MM.1S (cell line): Measurements from ENCODE around the gene PRF1.
A peak's percentile ranks its signal among the peaks of the same experiment; 100 is the strongest.

Experiments used
- DNase-seq: peaks from one replicate; pipeline ENCODE4 v3.0.0-alpha.2; 2015
- H2AFZ ChIP-seq: fragments of 300-600 bp; sonication (generic); 2 replicates; pipeline ENCODE4 v1.6.0; 2016; ENCODE audit warnings: antibody characterized with exemption, low read length
- H3F3A ChIP-seq: fragments of 300-600 bp; sonication (generic); 2 replicates; pipeline ENCODE4 v1.6.1; 2016; ENCODE audit warnings: mild to moderate bottlenecking, antibody characterized with exemption, low read length, moderate library complexity, mixed read lengths; ENCODE audit not compliant: insufficient read depth
- H3K27ac ChIP-seq: fragments of 300-600 bp; sonication (generic); 2 replicates; pipeline ENCODE4 v1.5.1; 2016; ENCODE audit warnings: mild to moderate bottlenecking, low read length
- H3K27me3 ChIP-seq: fragments of 300-600 bp; sonication (generic); replicated peaks from 2 replicates; pipeline ENCODE4 v1.6.0; 2016; ENCODE audit warnings: low read length; ENCODE audit not compliant: insufficient read depth
- H3K36me3 ChIP-seq: fragments of 300-600 bp; sonication (generic); replicated peaks from 2 replicates; pipeline ENCODE4 v1.6.1; 2016; ENCODE audit warnings: mild to moderate bottlenecking, low read length, mixed read lengths; ENCODE audit not compliant: insufficient read depth
- H3K4me1 ChIP-seq: fragments of 300-600 bp; sonication (generic); 2 replicates; pipeline ENCODE4 v1.6.1; 2016; ENCODE audit warnings: low read length, mixed read lengths
- H3K4me2 ChIP-seq: fragments of 300-600 bp; sonication (generic); 2 replicates; pipeline ENCODE4 v1.6.0; 2016; ENCODE audit warnings: low read depth, low read length
- H3K4me3 ChIP-seq: fragments of 300-600 bp; sonication (generic); 2 replicates; pipeline ENCODE4 v1.5.1; 2016; ENCODE audit warnings: low read length, mixed read lengths
- H3K79me2 ChIP-seq: fragments of 300-600 bp; sonication (generic); 2 replicates; pipeline ENCODE4 v1.6.1; 2016; ENCODE audit warnings: mixed run types, low read length, mixed read lengths
- H3K9ac ChIP-seq: fragments of 300-600 bp; sonication (generic); 2 replicates; pipeline ENCODE4 v1.6.1; 2016; ENCODE audit warnings: low read length, mixed read lengths
- H3K9me2 ChIP-seq: fragments of 300-600 bp; sonication (generic); replicated peaks from 2 replicates; pipeline ENCODE4 v1.6.1; 2016; ENCODE audit warnings: mild to moderate bottlenecking, low read length, mixed read lengths; ENCODE audit not compliant: insufficient read depth
- H3K9me3 ChIP-seq: fragments of 300-600 bp; sonication (generic); replicated peaks from 2 replicates; pipeline ENCODE4 v1.6.1; 2016; ENCODE audit warnings: mild to moderate bottlenecking, low read length, mixed read lengths; ENCODE audit not compliant: insufficient read depth
- H4K20me1 ChIP-seq: fragments of 300-600 bp; sonication (generic); 2 replicates; pipeline ENCODE4 v1.6.1; 2016; ENCODE audit warnings: mild to moderate bottlenecking, low read length, moderate library complexity, mixed read lengths; ENCODE audit not compliant: insufficient read depth
- CTCF ChIP-seq: fragments of 300-600 bp; sonication (generic); IDR thresholded peaks from 2 replicates; pipeline ENCODE4 v1.5.1; 2016; ENCODE audit warnings: antibody characterized with exemption, low read length, mixed read lengths
- EZH2 ChIP-seq: fragments of 300-600 bp; sonication (generic); optimal IDR thresholded peaks from 2 replicates; pipeline ENCODE3; 2017; ENCODE audit warnings: low read depth, mild to moderate bottlenecking, antibody characterized with exemption, low read length, mixed read lengths
- EZH2phosphoT487 ChIP-seq: fragments of 300-600 bp; sonication (generic); IDR thresholded peaks from 2 replicates; pipeline ENCODE4 v1.6.1; 2018; ENCODE audit warnings: antibody characterized with exemption, low read length

The PRF1 gene

DNA sequence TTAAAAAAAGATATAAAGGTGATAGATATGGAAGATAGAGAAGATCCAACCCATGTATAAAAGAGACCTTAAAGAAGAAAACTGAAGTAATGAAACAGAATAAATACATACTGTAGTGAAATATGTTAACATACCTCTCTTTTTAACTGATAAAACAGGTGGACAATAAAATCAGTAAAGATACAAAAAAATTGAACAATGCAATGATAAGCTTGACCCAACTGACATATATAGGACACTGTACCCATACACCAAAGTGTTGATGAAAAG, 17.4 kb upstream of the PRF1 start:
- no peak overlapping the region for H3K4me2 ChIP-seq
- DNase-seq: no peak
- no peak for TF ChIP-seq EZH2phosphoT487
- no peak for TF ChIP-seq CTCF
- no peak for TF ChIP-seq EZH2
- no peak overlapping the region for H3K9ac ChIP-seq
- H3K9me3 ChIP-seq: no peaks in the 10 kb centered on the region
- H4K20me1 ChIP-seq: no peaks in the 10 kb centered on the region
- no peaks in the 10 kb centered on the region for H3K9me2 ChIP-seq
- no peaks in the 10 kb centered on the region for H3K36me3 ChIP-seq
- no peaks in the 10 kb centered on the region for H3K4me1 ChIP-seq
- H3F3A ChIP-seq: no peaks in the 10 kb centered on the region
- no peaks in the 10 kb centered on the region for H3K79me2 ChIP-seq
- H3K27ac ChIP-seq: no peak overlapping the region
- H3K4me3 ChIP-seq: no peak overlapping the region
- no peaks in the 10 kb centered on the region for H3K27me3 ChIP-seq
- H2AFZ ChIP-seq: no peak overlapping the region

GRCh38 chr10:70619271-70620019, 16.9 kb upstream of the PRF1 start:
- Histone ChIP-seq H3K79me2 (no peaks in the 10 kb centered on the region), H3K27ac (no peak overlapping the region), H3K36me3 (no peaks in the 10 kb centered on the region), H3K27me3 (no peaks in the 10 kb centered on the region), H3K4me1 (no peaks in the 10 kb centered on the region), H3K9ac (no peak overlapping the region), H4K20me1 (no peaks in the 10 kb centered on the region), H3K9me3 (no peaks in the 10 kb centered on the region), H3F3A (no peaks in the 10 kb centered on the region), H2AFZ (no peak overlapping the region), H3K4me2 (no peak overlapping the region), H3K9me2 (no peaks in the 10 kb centered on the region), H3K4me3 (no peak overlapping the region)
- TF ChIP-seq EZH2phosphoT487: no peak
- TF ChIP-seq CTCF: peak; percentile 56
- no peak for TF ChIP-seq EZH2
- no peak for DNase-seq

DNA sequence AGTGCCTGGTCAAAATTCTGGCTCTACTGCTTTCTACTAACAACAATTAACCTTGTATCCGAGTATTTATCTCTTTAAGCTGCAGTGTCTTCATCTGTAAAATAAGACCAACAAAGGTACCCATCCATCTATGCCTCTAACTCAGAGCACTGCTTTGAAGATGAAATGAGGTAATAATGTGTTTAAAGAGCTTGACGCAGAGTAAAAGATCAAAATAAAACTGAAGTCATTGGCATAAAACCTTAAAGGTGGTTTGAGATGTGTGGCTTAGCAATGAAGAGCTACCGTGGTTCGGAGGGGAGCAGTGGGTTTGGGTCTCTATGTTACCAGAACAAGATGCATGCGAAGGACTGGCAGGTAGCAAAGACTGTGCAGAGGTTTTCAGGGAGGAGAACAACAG, 16.1 kb upstream of the PRF1 start:
- no peaks in the 10 kb centered on the region for H3F3A ChIP-seq
- H3K36me3 ChIP-seq: no peaks in the 10 kb centered on the region
- no peak overlapping the region for H2AFZ ChIP-seq
- no peak for TF ChIP-seq EZH2phosphoT487
- no peak for TF ChIP-seq EZH2
- TF ChIP-seq CTCF: no peak
- no peaks in the 10 kb centered on the region for H3K27me3 ChIP-seq
- DNase-seq: no peak
- H3K9ac ChIP-seq: no peak overlapping the region
- no peak overlapping the region for H3K4me2 ChIP-seq
- no peaks in the 10 kb centered on the region for H3K79me2 ChIP-seq
- peaks cover 7% of the 10 kb centered on the region; the same call in 1 of the 2 replicates for H3K4me1 ChIP-seq
- H3K27ac ChIP-seq: no peak overlapping the region
- H3K9me2 ChIP-seq: no peaks in the 10 kb centered on the region
- no peaks in the 10 kb centered on the region for H4K20me1 ChIP-seq
- H3K4me3 ChIP-seq: no peak overlapping the region
- H3K9me3 ChIP-seq: no peaks in the 10 kb centered on the region
